ENCODE measurements around the gene HERC3.
A peak's percentile ranks its signal among the peaks of the same experiment; 100 is the strongest.

Gene HERC3

DNA sequence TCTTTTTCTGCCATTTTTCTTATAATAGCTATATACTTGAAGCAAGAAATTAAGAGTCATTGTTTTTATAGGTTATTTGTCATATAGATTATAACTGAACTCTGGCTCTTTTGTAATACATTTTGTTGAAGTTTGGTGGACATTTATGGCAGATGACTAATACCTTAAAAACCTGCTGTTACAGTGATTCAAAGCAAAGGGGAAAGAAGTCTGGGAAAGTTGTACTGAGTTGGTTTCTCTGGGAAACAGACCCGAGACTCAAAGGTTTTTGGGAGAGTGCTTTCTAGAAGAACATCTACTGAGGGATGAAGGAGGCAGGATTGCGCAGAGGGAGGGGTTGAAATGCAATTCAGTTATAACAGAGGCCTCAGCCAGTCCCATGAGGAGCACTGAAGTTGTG, 69.5 kb downstream of the HERC3 start:
- DNase-seq, result no peak

DNA sequence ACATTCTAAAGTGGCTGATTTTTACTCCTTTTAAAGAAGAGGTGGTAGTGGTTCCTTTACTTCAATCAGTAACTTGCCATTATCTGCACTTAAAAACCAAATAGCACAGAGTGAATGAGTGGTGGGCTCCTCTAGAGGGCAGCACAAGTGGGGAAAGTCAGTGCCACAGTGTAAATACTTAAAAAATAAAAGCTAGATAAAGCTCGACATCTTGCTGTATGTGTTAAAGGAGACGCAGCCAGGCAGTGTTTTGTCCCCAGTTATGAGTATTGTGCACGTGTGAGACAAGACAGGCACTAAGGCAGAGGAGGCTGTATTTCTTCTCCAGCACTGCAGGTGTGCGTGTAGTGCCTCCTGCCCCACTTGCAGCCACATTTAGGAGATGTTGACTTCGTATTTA, 80.7 kb downstream of the HERC3 start:
- peak; percentile 49 for DNase-seq

DNA sequence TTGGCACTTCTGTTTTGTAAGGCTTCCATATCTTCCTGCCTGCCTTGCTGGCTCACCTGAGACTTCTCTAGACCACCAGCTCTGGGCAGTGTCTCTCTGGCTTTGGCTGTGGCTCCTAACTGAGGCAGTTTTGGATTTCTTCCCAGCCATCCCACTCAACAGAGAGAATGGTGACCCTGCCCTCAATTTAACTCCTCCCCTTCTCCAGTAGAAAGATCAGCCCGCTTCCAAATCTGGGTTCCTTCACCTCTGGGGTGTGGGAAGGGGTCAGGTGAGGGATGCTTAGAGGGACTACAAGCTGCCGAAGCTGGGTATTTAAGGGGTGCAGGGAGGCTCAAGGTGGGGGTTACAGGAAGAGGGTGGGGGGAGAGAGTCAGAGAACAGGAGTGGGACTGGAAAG, 81.6 kb downstream of the HERC3 start:
- no peak for DNase-seq

DNA sequence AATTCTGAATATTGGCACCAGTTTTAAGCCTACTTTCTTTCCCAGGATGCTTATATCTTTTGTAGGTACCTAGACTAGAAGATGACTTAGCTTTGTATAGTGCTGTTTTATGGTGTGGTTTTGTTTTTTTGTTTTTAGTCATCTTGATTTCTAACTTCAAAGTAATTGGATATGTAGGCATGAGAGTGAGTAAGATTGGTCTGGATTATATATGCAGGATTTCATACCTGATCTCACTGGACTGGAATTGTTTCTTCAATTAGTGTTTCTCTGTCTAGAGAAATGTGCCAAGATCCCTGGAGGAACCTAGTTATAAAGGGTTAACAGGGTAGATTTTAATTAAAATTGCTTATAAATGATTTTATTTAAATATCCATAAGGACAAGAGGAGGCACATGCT, 82.3 kb downstream of the HERC3 start:
- no peak for DNase-seq

DNA sequence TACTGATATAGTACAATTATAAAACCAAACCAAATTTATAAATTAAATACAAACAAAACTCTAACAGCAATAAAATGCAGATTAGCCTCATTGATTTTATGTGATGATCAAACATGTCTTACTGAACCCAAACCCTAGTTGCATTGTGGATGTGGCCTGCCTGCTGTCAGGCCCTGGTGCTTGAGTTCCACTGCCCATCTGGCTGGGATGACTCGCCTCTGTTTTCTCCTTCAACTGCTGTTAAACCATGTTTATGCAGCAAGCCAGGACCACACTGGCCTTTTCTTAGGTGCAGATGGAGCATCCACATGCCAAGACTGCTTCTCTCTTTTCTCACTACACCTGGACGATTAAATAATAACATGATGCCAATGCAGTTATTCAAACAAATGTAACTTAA, 82.7 kb downstream of the HERC3 start:
- DNase-seq, result no peak

DNA sequence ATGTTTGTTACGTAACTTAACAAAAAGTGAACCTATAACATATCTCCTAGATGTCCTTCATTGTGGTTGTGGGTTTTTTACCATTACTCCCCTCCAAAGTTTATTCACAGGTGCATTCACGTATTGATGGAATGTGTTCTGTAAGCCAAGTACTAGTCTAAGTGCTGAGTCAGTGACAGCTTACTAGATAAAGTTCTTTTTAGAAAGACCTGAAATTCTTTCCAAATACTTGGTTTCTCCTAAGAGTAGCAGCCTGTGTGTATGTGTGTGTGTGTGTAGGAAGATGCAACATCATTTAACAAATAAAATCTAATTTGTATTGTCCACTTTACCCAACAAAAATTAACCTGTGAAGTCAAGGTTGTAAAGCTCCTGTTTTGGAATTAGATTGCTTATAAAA, 83.3 kb downstream of the HERC3 start:
- no peak for DNase-seq

DNA sequence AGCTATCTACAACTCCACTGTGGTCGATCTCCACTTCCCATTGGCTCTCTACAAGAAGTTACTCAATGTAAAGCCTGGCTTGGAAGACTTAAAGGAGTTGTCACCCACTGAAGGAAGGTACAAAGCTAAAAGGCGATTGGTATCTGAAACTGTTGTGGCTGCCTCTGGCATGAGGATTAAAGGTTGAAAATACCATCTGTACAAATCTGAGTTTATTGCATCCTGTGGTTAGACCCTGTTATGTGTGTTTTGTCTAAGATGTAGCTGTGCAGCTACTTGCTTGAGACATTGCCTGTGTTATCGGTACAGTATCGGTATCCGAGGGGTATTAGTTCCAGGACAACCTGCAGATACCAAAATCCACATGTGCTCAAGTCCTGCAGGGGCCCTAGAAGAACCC, 88.9 kb downstream of the HERC3 start:
- DNase-seq, result no peak

DNA sequence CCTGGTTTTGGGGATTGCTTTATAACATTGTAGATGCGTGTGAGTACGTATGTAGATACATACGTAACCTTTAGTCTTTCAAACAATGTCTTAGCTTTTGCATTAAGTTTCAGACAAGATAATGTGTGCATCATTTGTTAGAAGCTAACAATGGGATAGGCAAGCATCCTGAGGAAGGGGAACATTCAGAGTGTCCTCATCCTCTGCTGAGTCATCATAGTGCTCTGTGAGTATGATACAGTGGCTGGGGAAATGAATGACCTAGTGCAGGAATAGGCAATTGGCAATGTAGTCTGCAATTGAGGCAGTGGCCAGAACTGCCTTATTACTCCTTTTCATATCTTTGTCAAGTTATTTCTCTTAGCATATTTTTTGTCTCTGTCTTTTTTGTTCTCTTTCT, 98.1 kb downstream of the HERC3 start:
- DNase-seq, result no peak

DNA sequence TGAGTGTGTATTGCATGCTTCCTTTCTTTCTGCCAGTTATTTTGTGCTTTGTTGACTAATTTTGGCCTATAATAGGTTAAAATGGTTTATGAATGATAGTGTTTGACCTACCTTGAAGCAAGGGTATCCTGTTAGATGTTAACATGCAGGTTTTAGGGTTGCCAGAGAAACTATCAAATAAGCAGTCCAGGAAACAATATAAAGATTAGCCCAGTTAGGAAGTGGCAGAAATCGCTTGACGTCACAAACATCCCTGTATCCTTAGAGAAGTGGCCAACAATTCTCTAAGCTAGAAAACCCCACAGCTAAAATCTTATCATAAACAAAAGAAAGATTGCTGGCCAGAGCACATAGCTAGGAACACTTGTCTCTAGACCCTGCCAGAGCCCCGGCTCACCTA, 101.5 kb downstream of the HERC3 start:
- DNase-seq, result no peak

DNA sequence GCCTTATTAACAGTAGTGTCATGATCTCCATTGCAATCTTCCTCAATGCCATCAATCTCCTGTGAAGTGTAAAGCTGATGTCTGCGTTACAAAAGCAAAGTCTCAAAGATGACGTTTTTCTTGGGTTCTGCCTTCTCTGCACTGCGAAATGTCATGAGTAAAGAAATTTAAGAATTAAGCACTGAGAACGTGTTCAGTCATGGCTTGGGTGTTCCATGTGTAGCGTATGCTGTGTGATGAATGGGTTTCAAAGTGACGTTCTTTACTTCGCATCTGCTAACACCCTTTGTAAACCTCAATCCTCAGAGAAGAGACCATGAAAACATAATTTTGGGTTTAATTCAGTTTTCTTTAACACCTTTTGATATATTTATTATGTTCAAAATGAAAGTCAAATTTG, 104.3 kb downstream of the HERC3 start:
- DNase-seq, result no peak

DNA sequence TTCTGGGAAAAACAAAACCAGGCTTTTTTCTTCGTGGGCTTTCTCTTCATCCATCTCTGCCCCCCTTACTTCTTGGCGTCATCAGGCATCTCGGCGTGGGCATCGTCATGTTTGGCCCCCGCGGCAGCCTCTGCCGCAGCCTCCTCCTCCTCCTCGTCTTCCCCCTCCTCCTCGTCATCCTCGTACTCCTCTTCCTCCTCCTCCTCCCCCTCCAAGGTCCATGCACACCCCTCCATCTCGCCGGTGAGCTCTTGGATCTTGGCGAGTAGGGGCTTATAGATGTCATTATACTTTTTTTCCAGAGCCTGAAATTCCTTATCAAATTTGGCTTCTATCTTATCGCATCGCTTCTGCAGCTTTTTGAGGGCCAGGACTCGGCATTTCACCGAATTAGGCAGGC, 104.9 kb downstream of the HERC3 start:
- peak; percentile 41 for DNase-seq

DNA sequence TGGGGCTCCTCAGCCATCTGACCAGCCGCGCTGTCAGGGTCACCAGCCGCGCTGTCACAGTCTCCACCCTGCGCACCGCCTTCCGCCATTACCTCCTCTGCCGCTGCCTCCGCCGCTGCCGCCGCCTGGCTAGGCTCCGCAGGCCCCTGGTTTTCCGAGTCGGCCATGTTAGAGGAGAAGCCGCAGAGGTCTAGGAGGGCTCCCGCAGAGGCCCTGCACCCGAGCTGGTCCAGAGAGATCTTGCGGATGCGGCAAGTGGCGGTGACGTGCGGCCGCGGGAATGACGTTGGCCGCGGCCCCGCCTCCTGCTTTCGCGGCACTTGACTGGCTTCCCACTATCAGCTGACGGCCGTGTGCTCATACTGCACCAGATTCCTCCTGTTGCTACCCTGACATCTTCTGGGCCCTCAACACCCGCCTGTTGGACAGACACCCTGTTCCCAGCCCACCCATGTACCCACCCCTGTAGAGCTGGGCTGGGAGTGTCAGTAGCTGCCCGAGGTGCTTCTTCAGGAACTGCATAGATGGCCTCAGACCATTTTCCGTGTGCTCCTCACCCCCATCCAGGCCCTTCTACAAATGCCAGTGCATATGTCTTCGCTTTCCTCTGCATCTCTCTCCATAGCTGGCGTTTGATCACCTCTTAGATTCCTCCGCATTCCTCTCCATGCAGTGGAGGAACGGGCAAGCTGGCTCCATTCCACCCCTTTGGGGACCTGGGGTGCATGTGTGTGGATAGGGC, 105.5 kb downstream of the HERC3 start, which contains the start of gene NAP1L5:
NAP1L5 (minus strand) TSS at position 242 of the 742 bp plus-strand sequence; CDS start at position 167, 75 bp downstream.
- DNase-seq, result peak; percentile 75

DNA sequence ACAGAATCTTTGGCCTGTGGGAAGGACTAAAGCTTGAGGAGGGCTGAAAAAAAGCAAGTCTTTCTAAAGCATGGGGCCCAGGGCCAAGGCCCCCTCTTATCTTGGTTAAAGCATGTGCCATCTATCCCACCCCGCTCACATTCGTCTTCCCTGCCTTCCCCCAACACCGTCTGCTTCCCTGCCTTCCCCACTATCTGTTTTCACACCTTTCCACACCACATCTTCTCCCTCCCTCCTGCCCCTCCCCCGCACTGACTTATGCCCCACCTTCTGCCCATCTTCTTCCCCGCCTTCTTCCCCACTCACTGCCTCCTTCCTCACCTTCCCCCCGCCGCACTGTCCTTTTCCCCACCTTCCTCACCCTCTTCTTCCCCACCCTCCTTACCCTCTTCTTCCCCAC, 106.2 kb downstream of the HERC3 start:
- no peak for DNase-seq

DNA sequence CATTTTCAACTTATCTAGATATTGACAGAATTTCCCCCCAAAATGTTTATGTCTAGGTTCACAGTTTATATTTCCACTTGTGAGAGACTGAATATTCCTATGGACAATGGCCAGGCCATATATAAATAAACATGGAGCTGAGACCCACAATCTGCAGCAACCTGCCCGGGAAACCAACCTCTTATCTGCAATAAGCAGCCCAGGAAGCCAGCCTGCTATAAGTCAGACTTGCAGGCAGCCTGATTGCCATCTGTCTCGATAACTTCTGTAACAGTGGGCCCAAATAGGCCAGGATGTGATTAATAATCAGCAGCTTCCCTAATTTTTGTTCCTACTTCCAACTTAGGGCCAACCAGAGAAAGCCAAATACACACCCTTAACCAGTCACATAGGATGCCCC, 110.5 kb downstream of the HERC3 start:
- DNase-seq, result no peak

DNA sequence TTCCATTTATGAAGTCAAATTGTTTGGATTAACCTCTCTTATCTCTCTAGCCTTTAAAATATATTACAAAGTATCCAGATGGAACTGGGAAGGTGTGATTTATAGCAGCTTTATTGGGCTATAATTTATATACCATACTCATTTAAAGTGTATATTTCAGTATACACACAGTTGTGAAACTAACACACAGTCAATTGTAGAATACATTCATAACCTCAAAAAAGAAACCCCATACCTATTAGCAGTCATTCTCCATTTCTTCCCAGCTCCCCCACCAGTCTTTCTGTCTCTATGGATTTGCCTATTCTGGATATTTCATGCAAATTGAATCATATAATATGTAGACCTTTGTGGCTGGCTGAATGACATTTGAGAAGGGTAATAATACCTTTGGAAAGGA, 112.9 kb downstream of the HERC3 start:
- no peak for DNase-seq

DNA sequence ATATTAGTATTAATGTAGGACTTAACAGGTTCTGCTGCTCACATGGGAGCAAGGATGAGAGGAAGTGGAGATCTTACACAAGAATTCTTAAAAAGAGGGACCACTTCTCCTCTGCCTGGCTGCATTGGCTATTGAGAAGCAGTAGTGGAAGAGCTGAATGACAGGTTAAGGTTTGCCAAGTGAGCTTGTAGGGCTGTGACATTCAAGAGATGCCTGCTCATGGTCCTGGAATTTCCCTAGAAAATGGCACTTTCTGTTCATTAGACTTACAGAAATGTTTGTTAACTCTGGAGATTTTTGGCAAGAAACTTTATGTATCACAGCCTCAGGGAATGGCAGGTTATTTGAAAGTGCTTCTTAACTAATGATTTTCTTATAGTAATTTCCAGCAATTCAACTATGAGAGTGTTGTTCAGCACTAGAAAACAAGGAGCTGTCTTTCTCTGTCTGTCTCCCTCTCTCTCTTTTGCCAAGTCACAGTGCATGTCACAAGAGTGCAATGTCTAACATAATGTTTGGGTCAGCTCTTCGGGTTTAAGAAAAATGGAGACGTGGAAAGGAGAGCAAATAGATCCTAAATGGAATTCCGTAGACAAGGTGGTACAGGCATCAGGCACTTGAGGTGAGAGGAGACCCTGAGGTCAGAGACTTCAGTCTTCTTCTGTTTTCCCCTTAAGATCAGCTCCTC, 113.7 kb downstream of the HERC3 start:
- DNase-seq, result no peak

DNA sequence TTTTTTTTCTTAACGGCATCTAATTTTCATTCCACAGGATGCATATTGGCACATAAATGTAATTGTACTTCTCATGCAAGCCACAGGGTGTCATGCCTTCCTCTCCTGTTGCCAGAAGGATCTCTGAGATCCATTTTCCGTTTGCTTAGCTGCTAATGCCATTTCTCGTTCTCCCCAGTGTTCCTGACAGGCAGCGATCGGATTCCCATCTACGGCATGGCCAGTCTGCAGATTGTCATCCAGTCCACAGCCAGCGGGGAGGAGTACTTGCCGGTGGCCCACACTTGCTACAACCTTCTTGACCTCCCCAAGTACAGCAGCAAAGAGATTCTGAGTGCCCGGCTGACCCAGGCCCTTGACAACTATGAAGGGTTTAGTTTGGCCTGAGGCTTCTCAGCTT, 114.3 kb downstream of the HERC3 start:
- DNase-seq, result no peak

DNA sequence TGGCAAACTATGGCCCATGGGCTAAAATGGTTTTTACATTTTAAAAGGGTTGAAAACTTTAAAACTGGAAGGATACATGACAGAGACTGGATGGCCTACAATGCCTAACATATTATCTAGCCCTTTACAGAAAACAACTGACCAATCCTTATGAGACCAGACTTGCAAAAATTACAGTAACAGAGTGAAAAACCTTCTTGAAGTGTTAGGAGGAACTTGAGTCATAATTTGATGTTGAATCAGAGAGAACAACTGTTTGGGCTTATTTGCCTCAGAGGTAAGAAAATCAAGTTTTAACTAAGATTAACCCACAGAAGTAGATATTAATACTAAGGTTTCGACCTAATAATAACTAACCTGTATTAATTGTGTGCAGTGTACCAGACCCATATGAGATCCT, 117.7 kb downstream of the HERC3 start:
- no peak for DNase-seq

DNA sequence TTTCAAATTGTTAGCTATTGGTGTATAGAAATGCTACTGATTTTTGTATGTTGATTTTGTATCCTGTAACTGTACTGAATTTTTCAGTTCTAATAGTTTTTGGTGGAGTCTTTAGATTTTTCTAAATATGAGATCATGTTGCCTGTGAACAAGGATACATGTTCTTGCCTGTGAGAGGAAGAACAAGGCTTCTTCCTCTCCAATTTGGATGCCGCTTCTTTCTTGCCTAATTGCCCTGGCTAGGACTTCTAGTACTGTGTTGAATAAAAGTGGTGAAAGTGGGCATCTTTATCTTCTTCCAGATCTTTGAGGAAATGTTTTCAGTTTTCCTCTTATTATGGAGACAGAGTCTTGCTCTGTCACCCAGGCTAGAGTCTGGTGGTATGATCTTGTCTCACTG, 121.5 kb downstream of the HERC3 start:
- no peak for DNase-seq

DNA sequence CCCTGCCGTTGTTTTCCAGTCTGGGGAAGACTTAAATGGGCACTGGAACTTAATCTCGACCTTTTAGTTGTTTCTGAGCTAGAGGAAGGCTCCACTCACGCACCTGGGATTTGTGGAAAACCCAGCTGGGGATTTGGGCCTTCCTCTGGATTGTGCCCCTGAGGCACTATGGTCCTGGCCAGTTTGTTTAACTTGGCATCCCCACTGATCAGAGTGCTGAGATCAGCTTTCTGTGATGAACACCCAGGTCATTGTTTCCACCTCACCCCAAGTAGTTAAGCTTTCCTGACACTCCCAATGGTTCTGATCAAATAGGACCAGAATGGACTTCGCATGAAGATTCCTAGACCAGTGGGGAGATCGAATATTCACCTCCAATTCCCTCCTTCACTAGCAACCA, 125.8 kb downstream of the HERC3 start:
- no peak for DNase-seq

DNA sequence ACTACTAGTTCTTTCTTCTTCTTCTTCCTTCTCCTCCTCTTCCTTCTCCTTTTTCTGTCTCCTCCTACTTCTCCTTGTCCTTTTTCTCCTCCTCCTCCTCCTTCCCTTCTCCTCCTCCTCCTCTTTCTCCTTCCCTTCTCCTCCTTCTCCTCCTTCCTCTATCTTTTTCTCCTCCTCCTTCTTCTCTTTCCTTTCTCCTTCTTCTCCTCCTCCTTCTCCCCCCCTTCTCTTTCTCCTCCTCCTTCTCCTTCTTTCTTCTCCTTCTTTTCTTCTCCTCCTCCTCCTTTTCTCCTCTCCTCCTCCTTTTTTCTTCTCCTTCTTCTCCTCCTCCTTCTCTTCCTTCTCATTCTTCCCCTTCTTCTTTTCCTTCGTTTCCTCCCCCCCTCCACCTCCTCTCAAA, 127.1 kb downstream of the HERC3 start:
- no peak for DNase-seq

DNA sequence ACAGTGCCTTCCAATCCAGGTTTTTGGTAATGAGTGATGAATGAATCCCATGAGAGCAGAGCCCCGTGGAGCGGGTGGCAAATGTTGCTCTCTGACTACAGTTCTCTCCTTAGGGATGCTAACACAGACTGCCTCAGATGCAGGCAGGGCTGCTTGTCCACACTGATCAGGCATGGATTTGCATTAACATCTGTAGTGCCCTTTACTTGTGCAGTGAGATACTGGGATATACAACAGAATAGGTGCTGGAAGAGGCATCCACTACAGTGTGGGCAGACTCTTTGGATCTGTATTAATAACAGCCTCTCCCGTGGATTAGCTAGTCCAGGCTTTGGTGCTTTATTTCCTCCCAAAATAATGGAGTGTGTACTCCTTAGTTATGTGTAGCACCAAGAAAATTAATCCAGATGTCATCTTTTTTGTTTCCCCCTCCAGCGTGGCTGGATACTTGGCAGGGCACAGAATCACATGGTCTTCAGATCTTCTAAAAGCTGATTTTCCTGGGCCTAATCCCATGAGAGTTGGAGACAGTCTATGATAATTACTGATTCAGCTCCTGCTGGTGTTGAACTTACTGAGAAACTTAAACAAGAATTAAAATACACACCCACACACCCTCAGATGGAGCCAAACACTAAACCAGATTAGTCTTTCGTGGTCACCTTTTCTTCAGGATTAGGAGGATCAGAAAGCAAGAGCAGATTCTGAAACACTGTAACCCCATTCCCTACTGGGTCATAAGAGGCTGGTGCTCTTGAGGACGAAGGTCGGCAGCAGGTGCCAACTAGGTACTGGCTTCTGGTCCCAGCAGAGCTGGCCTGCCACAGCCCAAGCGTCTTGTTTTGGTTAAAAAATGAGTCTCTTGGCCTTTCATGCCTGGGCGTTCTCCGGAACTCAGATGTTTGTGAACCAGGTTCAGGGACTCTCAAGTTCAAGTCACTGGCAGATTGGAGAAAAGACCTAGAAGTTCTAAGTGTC, 128.5 kb downstream of the HERC3 start:
- no peak for DNase-seq

DNA sequence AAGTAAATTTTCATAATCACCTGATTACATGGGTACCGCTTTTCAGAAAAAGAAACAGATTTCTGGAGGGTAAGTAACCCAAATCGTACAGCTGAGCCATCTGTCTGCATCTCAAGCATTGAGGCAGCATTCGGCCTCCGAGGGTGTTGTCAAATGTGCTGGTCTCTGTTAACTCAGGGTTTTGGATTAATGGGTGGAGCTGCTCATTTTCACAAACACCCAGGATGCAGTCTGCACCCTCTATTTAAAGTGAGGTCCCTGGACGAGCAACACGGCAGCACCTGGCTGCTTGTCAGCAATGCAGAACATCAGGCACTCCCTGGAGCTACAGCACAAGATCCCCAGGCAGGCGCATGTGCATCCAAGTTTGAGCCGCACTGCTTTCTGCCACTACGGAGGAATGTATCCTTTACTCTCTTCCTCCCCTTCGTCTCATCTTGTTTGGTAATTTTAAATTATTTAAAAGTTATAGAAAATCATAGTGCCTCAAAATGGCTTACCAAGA, 130.0 kb downstream of the HERC3 start:
- no peak for DNase-seq

Data from stimulated activated CD4-positive, alpha-beta T cell treated with anti-CD3 and anti-CD28 coated beads, Interleukin-15, amount 100 ng/mL, for 24 hours (primary cell).